ENCODE measurements around the gene SEMG2. TPM values are rescaled to one million over a fixed set of nuclear protein-coding genes. Genes with fewer than 3 reads are reported as not detected.

Gene SEMG2
- total RNA-seq, 1 experiment from 2014 or later = not detected

DNA sequence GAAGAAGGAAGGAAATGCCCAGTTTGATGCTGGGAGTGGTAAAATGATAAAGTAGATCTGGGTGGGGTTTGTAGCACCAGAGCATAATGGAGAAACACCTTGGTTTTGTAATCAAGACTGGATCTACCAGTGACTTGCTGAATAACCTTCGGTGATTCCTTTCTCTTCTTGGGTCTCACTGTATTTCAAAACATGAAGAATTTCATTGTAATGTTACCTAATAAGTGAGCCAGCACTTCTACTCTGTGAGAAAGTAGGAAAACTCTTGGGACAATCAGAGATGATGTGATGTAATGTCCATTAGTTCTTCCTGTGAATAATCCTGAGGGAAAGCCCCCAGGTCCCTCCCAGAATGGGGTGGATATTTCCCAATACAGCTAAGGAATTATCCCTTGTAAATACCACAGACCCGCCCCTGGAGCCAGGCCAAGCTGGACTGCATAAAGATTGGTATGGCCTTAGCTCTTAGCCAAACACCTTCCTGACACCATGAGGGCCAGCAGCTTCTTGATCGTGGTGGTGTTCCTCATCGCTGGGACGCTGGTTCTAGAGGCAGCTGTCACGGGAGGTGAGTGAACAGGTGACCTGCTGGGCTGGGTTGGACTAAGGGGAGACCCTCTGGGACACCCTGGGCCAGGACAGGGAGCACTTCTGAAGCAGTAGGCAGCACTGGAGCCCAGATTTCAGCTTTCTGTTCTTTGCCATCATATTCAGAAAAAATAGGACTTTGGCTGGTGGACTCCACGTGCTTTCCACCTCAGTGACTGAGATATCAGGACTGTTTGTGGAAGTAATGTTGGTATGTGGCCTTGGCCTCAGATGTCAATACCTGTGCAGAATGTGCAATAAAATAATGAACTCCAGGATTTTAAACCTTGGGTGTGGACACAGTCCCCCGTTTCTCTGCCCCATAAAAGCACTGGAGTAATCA lies 46.5 kb upstream of the SEMG2 start, which contains the start of gene PI3:
TSS of gene PI3 (plus strand) at position 469 of the 931 bp plus-strand sequence. CDS start at position 490, 21 bp downstream.
- Histone ChIP-seq H3K27ac (peak within 1 kb of the TSS; percentile 96), H2AFZ (no peak within 1 kb of the TSS; the same call in 1 of the 2 replicates), H3K4me1 (replicated peaks; ENCODE audit: insufficient read depth) (peaks cover 48% of the 10 kb centered on the region), H3K9me3 (ENCODE audit: insufficient read depth, low read depth) (peaks cover 10% of the 10 kb centered on the region; the same call in 1 of the 2 replicates), H3K36me3 (ENCODE audit: low read depth) (no peaks in the 10 kb centered on the region), H3F3A (ENCODE audit: insufficient read depth, low read depth) (peaks cover 51% of the 10 kb centered on the region), H3K79me2 (ENCODE audit: low read depth) (peaks cover 13% of the 10 kb centered on the region), H3K4me2 (peak within 1 kb of the TSS; percentile 83), H3K27me3 (ENCODE audit: insufficient read depth, low read depth) (no peaks in the 10 kb centered on the region), H3K4me3 (peak within 1 kb of the TSS; percentile 54), H3K9me2 (ENCODE audit: insufficient read depth) (no peaks in the 10 kb centered on the region), H4K20me1 (ENCODE audit: insufficient read depth) (no peaks in the 10 kb centered on the region)
- intact Hi-C loops (cut with micrococcal nuclease; ENCODE audit: unreplicated experiment) = no loop called here
- ChIA-PET CTCF (interaction anchor here (0.7 to 0.8 kb wide), 2 partner anchors 119 to 131 kb away, joined by 3 to 5 read pairs; no protein-coding TSS in a partner anchor), POLR2A (ENCODE audit: unreplicated experiment) (interaction anchor here (0.6 kb wide), 1 partner anchor 17 kb away, joined by 7 read pairs; no protein-coding TSS in a partner anchor)
- BruUV-seq (replicated peaks) = TSS peak; percentile 89
- no peak for TF ChIP-seq EZH2 (IDR thresholded peaks at IDR 0.05; ENCODE audit: low read depth)
- TF ChIP-seq, protein P1, sequence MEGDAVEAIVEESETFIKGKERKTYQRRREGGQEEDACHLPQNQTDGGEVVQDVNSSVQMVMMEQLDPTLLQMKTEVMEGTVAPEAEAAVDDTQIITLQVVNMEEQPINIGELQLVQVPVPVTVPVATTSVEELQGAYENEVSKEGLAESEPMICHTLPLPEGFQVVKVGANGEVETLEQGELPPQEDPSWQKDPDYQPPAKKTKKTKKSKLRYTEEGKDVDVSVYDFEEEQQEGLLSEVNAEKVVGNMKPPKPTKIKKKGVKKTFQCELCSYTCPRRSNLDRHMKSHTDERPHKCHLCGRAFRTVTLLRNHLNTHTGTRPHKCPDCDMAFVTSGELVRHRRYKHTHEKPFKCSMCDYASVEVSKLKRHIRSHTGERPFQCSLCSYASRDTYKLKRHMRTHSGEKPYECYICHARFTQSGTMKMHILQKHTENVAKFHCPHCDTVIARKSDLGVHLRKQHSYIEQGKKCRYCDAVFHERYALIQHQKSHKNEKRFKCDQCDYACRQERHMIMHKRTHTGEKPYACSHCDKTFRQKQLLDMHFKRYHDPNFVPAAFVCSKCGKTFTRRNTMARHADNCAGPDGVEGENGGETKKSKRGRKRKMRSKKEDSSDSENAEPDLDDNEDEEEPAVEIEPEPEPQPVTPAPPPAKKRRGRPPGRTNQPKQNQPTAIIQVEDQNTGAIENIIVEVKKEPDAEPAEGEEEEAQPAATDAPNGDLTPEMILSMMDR (conservative IDR thresholded peaks at IDR 0.05) = no peak
- peak; percentile 82 to 100 for DNase-seq

DNA sequence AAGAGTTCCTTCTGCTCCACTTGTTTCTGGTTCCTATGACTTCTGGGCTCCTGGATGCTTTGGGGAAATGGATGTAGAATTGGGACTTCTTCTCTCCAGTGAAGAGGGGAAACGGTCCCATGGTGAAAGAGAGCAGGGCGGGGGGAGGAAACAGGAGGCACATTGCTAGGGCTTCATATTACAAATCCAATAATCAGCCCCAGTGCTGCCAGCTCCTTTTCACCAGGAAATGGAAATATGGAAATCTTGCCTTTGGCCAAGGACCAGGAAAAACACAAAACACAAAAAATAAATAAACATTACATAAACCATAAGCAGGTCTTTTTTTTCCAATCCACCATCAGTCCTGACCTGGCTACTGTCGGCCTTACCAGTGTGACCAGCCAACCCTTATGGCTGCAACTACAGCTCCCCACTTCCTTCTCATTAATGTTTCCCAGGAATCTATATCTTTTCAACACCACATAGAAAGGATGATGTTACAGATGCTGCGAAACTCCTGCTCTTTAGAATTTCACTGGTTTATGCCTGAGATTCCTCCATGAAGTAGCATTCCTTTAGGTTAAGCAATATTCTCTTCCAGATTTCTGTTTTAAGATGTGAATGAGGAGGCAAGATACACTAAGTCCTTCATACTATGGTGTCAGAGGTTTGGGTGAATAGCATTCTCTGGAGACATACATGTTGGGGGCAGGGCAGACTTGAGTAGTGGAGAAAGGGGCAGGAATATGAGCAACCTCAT lies 44.5 kb upstream of the SEMG2 start:
- BruUV-seq (replicated peaks) = no TSS peak
- Histone ChIP-seq H3K4me2 (peak overlapping the region; percentile 83), H2AFZ (no peak overlapping the region), H4K20me1 (ENCODE audit: insufficient read depth) (no peaks in the 10 kb centered on the region), H3K27me3 (ENCODE audit: insufficient read depth, low read depth) (no peaks in the 10 kb centered on the region), H3K79me2 (ENCODE audit: low read depth) (peaks cover 13% of the 10 kb centered on the region), H3K9me2 (ENCODE audit: insufficient read depth) (no peaks in the 10 kb centered on the region), H3F3A (ENCODE audit: insufficient read depth, low read depth) (peaks cover 51% of the 10 kb centered on the region), H3K36me3 (ENCODE audit: low read depth) (no peaks in the 10 kb centered on the region), H3K4me1 (replicated peaks; ENCODE audit: insufficient read depth) (peaks cover 49% of the 10 kb centered on the region), H3K4me3 (peak overlapping the region; percentile 54; the same call in 1 of the 2 replicates), H3K27ac (peak overlapping the region; percentile 96), H3K9me3 (ENCODE audit: insufficient read depth, low read depth) (no peaks in the 10 kb centered on the region)
- peak in 1 of 2 experiments; percentile 82 for DNase-seq
- CTCF ChIA-PET = no interaction called here
- no peak for TF ChIP-seq EZH2 (IDR thresholded peaks at IDR 0.05; ENCODE audit: low read depth)
- TF ChIP-seq, protein P1 (conservative IDR thresholded peaks at IDR 0.05) = no peak
- intact Hi-C loops (cut with micrococcal nuclease; ENCODE audit: unreplicated experiment) = no loop called here
- POLR2A ChIA-PET (ENCODE audit: unreplicated experiment) = interaction anchor here (0.6 kb wide), 2 partner anchors 13 to 62 kb away, joined by 3 read pairs; no protein-coding TSS in a partner anchor

DNA sequence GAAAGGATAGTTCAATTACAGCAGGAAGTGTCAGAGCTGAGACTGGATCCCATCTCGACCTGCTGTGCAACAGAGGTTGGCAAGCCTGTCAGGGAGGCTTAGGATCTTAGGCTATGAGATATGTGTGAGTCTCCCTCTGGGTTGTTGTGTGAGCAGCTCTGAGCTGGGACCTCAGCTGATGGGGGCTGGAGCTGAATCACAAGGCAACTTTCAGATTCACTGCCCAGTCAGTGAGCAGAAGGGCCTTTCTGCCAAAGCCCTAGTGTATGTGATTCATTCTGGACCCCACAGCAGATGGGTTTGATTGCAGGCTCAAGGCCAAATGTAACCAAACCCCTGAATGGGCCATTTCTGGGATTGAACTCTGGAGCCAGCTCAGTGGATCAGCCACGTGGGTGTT lies 42.0 kb upstream of the SEMG2 start:
- H3K36me3 ChIP-seq (ENCODE audit: low read depth) = no peaks in the 10 kb centered on the region
- no peak for TF ChIP-seq EZH2 (IDR thresholded peaks at IDR 0.05; ENCODE audit: low read depth)
- TF ChIP-seq, protein P1 (conservative IDR thresholded peaks at IDR 0.05) = no peak
- H3K79me2 ChIP-seq (ENCODE audit: low read depth) = peaks cover 13% of the 10 kb centered on the region
- H3K27me3 ChIP-seq (ENCODE audit: insufficient read depth, low read depth) = no peaks in the 10 kb centered on the region
- intact Hi-C loops (cut with micrococcal nuclease; ENCODE audit: unreplicated experiment) = no loop called here
- CTCF ChIA-PET = no interaction called here
- peaks cover 54% of the 10 kb centered on the region for H3K4me1 ChIP-seq (replicated peaks; ENCODE audit: insufficient read depth)
- no peaks in the 10 kb centered on the region for H3K9me2 ChIP-seq (ENCODE audit: insufficient read depth)
- H3K27ac ChIP-seq = no peak overlapping the region
- H4K20me1 ChIP-seq (ENCODE audit: insufficient read depth) = no peaks in the 10 kb centered on the region
- POLR2A ChIA-PET (ENCODE audit: unreplicated experiment) = no interaction called here
- no peaks in the 10 kb centered on the region for H3K9me3 ChIP-seq (ENCODE audit: insufficient read depth, low read depth)
- H3K4me3 ChIP-seq = no peak overlapping the region
- peaks cover 36% of the 10 kb centered on the region for H3F3A ChIP-seq (ENCODE audit: insufficient read depth, low read depth)
- no TSS peak for BruUV-seq (replicated peaks)
- DNase-seq = no peak
- H3K4me2 ChIP-seq = no peak overlapping the region
- no peak overlapping the region for H2AFZ ChIP-seq

Data from PC-9 (cell line).